Lower leg skin (tissue), 4 donors: ENCODE results near the gene SLC36A2. TPM values are rescaled to one million over a fixed set of nuclear protein-coding genes. Genes with fewer than 3 reads are reported as not detected.

ENCODE experiments used
- DNase-seq, 2 donors: peaks; one replicate each; pipeline ENCODE4 v3.0.0-alpha.2; 2019; ENCODE audit warnings: low spot score in 2 of 2
- H3K4me3 ChIP-seq: fragments of 200-600 bp; sonication (generic); 2 replicates; pipeline ENCODE4 v1.5.1; 2017; ENCODE audit warnings: mild to moderate bottlenecking, low read depth; ENCODE audit not compliant: poor library complexity, severe bottlenecking
- POLR2A ChIP-seq, 2 donors: fragments of 450-650 bp; IDR thresholded peaks; one replicate each; pipeline ENCODE4 v1.6.1; 2016 to 2017; ENCODE audit warnings: antibody characterized with exemption in 2 of 2, mild to moderate bottlenecking in 1 of 2, moderate library complexity in 1 of 2
- WGBS, 2 donors: methylation state at CpG; one replicate each; pipeline ENCODE4 v1.1.5; 2018; 5-methylcytosine and 5-hydroxymethylcytosine counted together
- intact Hi-C: fragments of 100-400 bp; cut with DNase I; formaldehyde crosslinking; loops from one replicate; pipeline ENCODE4 v1.15.0; 2023; ENCODE audit warnings: low total_unique reads
- total RNA-seq, 4 donors: library from RNA; depleted of rRNA; stranded (reverse); fragments of >200 nt; gene quantifications; one replicate each; pipeline ENCODE4 v1.1.0, GENCODE V29; 2016
- TF ChIP-seq, protein P1 (sequence below), 3 donors: fragments of 450-650 bp; IDR thresholded peaks; one replicate each; pipeline ENCODE4 v1.5.1; 2016; ENCODE audit warnings: antibody characterized with exemption in 3 of 3, mild to moderate bottlenecking in 3 of 3, moderate library complexity in 2 of 3

SLC36A2 gene
- total RNA-seq, 4 donors from 2014 or later: 1.5 TPM; not detected in 3

DNA sequence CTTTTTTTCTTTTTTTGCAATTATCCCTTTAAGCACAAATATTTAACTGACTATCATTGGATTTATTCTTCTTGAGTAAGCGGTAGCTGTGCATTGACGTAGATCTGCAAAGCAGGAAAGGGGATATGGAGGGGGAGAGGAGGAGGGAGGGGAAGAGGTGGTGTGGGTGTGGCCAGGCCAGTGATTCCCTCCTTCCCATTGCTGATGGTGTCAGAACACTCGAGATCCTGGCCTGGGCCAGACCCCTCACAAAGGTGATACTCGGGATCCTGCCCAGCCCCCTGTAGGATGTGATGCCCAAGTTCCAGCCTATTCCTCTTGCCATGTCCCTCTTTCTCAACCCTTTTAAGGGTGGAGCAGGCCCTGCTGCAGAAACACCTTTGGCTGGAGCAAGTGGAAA, 53.7 kb downstream of the SLC36A2 start:
- WGBS, 2 donors: 58 to 63% methylated on average over 4 of the region's 4 CpGs
- DNase-seq: no peak
- intact Hi-C loops: no loop called here

GRCh38 chr5:151288180-151288579, 59.2 kb downstream of the SLC36A2 start:
- intact Hi-C loops: no loop called here
- DNase-seq: no peak
- no peak overlapping the region for H3K4me3 ChIP-seq
- WGBS, 2 donors: 43 to 64% methylated on average over 2 of the region's 2 CpGs
- TF ChIP-seq POLR2A (IDR thresholded peaks at IDR 0.05): no peak

More for the DNA sequence above, 53.7 kb downstream of the SLC36A2 start:
- H3K4me3 ChIP-seq: no peak overlapping the region
- TF ChIP-seq, protein P1, sequence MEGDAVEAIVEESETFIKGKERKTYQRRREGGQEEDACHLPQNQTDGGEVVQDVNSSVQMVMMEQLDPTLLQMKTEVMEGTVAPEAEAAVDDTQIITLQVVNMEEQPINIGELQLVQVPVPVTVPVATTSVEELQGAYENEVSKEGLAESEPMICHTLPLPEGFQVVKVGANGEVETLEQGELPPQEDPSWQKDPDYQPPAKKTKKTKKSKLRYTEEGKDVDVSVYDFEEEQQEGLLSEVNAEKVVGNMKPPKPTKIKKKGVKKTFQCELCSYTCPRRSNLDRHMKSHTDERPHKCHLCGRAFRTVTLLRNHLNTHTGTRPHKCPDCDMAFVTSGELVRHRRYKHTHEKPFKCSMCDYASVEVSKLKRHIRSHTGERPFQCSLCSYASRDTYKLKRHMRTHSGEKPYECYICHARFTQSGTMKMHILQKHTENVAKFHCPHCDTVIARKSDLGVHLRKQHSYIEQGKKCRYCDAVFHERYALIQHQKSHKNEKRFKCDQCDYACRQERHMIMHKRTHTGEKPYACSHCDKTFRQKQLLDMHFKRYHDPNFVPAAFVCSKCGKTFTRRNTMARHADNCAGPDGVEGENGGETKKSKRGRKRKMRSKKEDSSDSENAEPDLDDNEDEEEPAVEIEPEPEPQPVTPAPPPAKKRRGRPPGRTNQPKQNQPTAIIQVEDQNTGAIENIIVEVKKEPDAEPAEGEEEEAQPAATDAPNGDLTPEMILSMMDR (IDR thresholded peaks at IDR 0.05): no peak
- no peak for TF ChIP-seq POLR2A (IDR thresholded peaks at IDR 0.05)

DNA sequence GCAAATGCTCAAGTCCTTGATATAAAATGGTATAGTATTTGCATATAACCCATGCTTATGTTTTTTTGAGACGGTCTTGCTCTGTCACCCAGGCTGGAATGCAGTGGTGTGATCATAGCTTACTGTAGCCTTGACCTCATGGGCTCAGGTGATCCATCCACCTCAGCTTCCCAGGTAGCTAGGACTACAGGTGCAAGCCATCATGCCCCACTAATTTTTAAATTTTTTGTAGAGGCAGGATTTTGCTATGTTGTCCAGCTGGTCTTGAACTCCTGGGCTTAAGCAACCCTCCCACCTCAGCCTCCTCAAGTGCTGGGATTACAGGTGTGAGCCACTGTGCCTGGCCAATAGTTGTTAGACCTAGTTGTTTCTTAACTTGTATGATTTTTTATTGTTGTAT, 61.1 kb downstream of the SLC36A2 start:
- intact Hi-C loops: no loop called here
- TF ChIP-seq POLR2A (IDR thresholded peaks at IDR 0.05): no peak
- TF ChIP-seq, protein P1 (IDR thresholded peaks at IDR 0.05): no peak
- WGBS, 2 donors: 88 to 90% methylated on average over 1 of the region's 1 CpG
- no peak for DNase-seq
- no peak overlapping the region for H3K4me3 ChIP-seq

- 65 to 74% methylated on average over 5 of the region's 5 CpGs for WGBS, 2 donors
- TF ChIP-seq, protein P1 (IDR thresholded peaks at IDR 0.05): no peak
- TF ChIP-seq POLR2A (IDR thresholded peaks at IDR 0.05): no peak
- no peak for DNase-seq
- no peak overlapping the region for H3K4me3 ChIP-seq
- intact Hi-C loops: no loop called here
These were observed 61.7 kb downstream of the SLC36A2 start for GRCh38 chr5:151285683-151286082.

- 49 to 59% methylated on average over 8 of the region's 8 CpGs for WGBS, 2 donors
- TF ChIP-seq POLR2A (IDR thresholded peaks at IDR 0.05): no peak
- TF ChIP-seq, protein P1 (IDR thresholded peaks at IDR 0.05): no peak
- intact Hi-C loops: no loop called here
- no peak for DNase-seq
- no peak overlapping the region for H3K4me3 ChIP-seq
These were observed 62.9 kb downstream of the SLC36A2 start for GRCh38 chr5:151284392-151284967.

GRCh38 chr5:151283120-151283825, 64.1 kb downstream of the SLC36A2 start:
- 85 to 88% methylated on average over 4 of the region's 4 CpGs for WGBS, 2 donors
- TF ChIP-seq, protein P1 (IDR thresholded peaks at IDR 0.05): no peak
- no peak for TF ChIP-seq POLR2A (IDR thresholded peaks at IDR 0.05)
- intact Hi-C loops: no loop called here
- no peak overlapping the region for H3K4me3 ChIP-seq
- no peak for DNase-seq
